ENCODE data around the gene PAK1.

- no peak for TF ChIP-seq MYC (IDR thresholded peaks at IDR 0.05; ENCODE audit: low read depth, low read length)
- no peak for TF ChIP-seq POLR2A (IDR thresholded peaks at IDR 0.05; ENCODE audit: low read depth, low read length)
- no peak for TF ChIP-seq EZH2 (IDR thresholded peaks at IDR 0.05; ENCODE audit: borderline replicate concordance, low read depth, low read length, severe bottlenecking)
- TF ChIP-seq, protein P1, sequence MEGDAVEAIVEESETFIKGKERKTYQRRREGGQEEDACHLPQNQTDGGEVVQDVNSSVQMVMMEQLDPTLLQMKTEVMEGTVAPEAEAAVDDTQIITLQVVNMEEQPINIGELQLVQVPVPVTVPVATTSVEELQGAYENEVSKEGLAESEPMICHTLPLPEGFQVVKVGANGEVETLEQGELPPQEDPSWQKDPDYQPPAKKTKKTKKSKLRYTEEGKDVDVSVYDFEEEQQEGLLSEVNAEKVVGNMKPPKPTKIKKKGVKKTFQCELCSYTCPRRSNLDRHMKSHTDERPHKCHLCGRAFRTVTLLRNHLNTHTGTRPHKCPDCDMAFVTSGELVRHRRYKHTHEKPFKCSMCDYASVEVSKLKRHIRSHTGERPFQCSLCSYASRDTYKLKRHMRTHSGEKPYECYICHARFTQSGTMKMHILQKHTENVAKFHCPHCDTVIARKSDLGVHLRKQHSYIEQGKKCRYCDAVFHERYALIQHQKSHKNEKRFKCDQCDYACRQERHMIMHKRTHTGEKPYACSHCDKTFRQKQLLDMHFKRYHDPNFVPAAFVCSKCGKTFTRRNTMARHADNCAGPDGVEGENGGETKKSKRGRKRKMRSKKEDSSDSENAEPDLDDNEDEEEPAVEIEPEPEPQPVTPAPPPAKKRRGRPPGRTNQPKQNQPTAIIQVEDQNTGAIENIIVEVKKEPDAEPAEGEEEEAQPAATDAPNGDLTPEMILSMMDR (IDR thresholded peaks at IDR 0.05; ENCODE audit: extremely low read depth in 1 of 2, insufficient read depth in 1 of 2, low read depth in 1 of 2, low read length in 2 of 2) = no peak
- no peak for TF ChIP-seq POLR2AphosphoS5 (IDR thresholded peaks at IDR 0.05; ENCODE audit: insufficient read depth, low read depth, low read length)
- TF ChIP-seq JUN (IDR thresholded peaks at IDR 0.05; ENCODE audit: borderline replicate concordance, insufficient read depth, insufficient read length, low read depth) = no peak
- TF ChIP-seq FOS (IDR thresholded peaks at IDR 0.05; ENCODE audit: borderline replicate concordance, insufficient read depth, low read length) = no peak
Measured at GRCh38 chr11:77406396-77406795, 67.5 kb downstream of the PAK1 start.

Data from endothelial cell of umbilical vein (primary cell).